HG02943 (cell line): ENCODE data around the gene ADIPOR2.
"Not testable (repeated sequence)": the region's sequence is repeated elsewhere in the genome, so short reads cannot be mapped to it uniquely, and the experiment has no call there.

Experiments used
- ATAC-seq: cut with Tn5 transposase; IDR thresholded peaks from one replicate; pipeline ENCODE4 v1.9.1; 2021; ENCODE audit warnings: mild to moderate bottlenecking, low read depth, moderate library complexity; ENCODE audit not compliant: unreplicated experiment

Gene ADIPOR2

GRCh38 chr12:1731019-1731687, 40.3 kb downstream of the ADIPOR2 start:
- ATAC-seq: no peak

- not testable (repeated sequence) for ATAC-seq
Observed at GRCh38 chr12:1731688-1732078, 40.8 kb downstream of the ADIPOR2 start.

- ATAC-seq: no peak
Observed at GRCh38 chr12:1732914-1733313, 42.0 kb downstream of the ADIPOR2 start.

GRCh38 chr12:1733712-1734111, 42.8 kb downstream of the ADIPOR2 start:
- not testable (repeated sequence) for ATAC-seq

GRCh38 chr12:1737652-1738286, 46.9 kb downstream of the ADIPOR2 start:
- ATAC-seq: no peak

- ATAC-seq: no peak
Observed at GRCh38 chr12:1738446-1738845, 47.6 kb downstream of the ADIPOR2 start.

GRCh38 chr12:1739368-1739767, 48.5 kb downstream of the ADIPOR2 start:
- no peak for ATAC-seq

- no peak for ATAC-seq
Observed at GRCh38 chr12:1740161-1740948, 49.5 kb downstream of the ADIPOR2 start.

GRCh38 chr12:1741154-1741949, 50.5 kb downstream of the ADIPOR2 start:
- no peak for ATAC-seq

- no peak for ATAC-seq
Observed at GRCh38 chr12:1744932-1745331, 54.1 kb downstream of the ADIPOR2 start.

GRCh38 chr12:1747609-1748008, 56.7 kb downstream of the ADIPOR2 start:
- ATAC-seq: no peak

- no peak for ATAC-seq
Observed at GRCh38 chr12:1749019-1749418, 58.1 kb downstream of the ADIPOR2 start.

- no peak for ATAC-seq
Observed at GRCh38 chr12:1750300-1750699, 59.4 kb downstream of the ADIPOR2 start.

GRCh38 chr12:1758376-1758775, 67.5 kb downstream of the ADIPOR2 start:
- no peak for ATAC-seq

GRCh38 chr12:1758887-1759286, 68.0 kb downstream of the ADIPOR2 start:
- no peak for ATAC-seq

GRCh38 chr12:1760566-1761382, 69.9 kb downstream of the ADIPOR2 start:
- no peak for ATAC-seq

- ATAC-seq: no peak
Observed at GRCh38 chr12:1761857-1762256, 71.0 kb downstream of the ADIPOR2 start.

- ATAC-seq: no peak
Observed at GRCh38 chr12:1763153-1763552, 72.3 kb downstream of the ADIPOR2 start.

- no peak for ATAC-seq
Observed at GRCh38 chr12:1766110-1766509, 75.2 kb downstream of the ADIPOR2 start.
